ENCODE results near the gene DEAF1.

GRCh38 chr11:702462-703461 lies 7.7 kb upstream of the DEAF1 start:
- TF ChIP-seq CTCF (optimal IDR thresholded peaks at IDR 0.05 in 1 of 3, IDR thresholded peaks at IDR 0.05 in 1 of 3, conservative IDR thresholded peaks at IDR 0.05 in 1 of 3; ENCODE audit: extremely low read depth in 1 of 3, insufficient read depth in 2 of 3, low read length in 3 of 3) (no peak), EZH2 (IDR thresholded peaks at IDR 0.05; ENCODE audit: low read length) (no peak)

Measured in keratinocyte (primary cell).